OCI-LY7 (cell line): Measurements from ENCODE around the gene PPP1R36. TPM values are rescaled to one million over a fixed set of nuclear protein-coding genes. Genes with fewer than 3 reads are reported as not detected.

Experiments used
- BruUV-seq: library from RNA; stranded (reverse); fragments of 400-500 nt; replicated peaks from 2 replicates; lab custom pipeline; 2021; lab: Mats Ljungman, UMichigan
- CTCF ChIA-PET: fragments of 300-600 bp; sonication (Branson Sonifier 250); formaldehyde crosslinking; loops from one replicate; lab custom pipeline; 2022; ENCODE audit warnings: antibody characterized with exemption; ENCODE audit not compliant: unreplicated experiment; lab: Charles Lee
- POLR2A ChIA-PET: fragments of 300-600 bp; sonication (Branson Sonifier 250); formaldehyde crosslinking; loops from one replicate; lab custom pipeline; 2022; ENCODE audit warnings: antibody characterized with exemption; lab: Charles Lee
- DNase-seq: peaks from one replicate; pipeline ENCODE4 v3.0.0-alpha.2; 2015; ENCODE audit warnings: low spot score
- H2AFZ ChIP-seq: fragments of 200-600 bp; sonication (generic), shearing (Covaris generic); 2 replicates; pipeline ENCODE4 v1.6.1; 2014; ENCODE audit warnings: mild to moderate bottlenecking, antibody characterized with exemption, low read length, moderate library complexity
- H3K27ac ChIP-seq: fragments of 200-600 bp; sonication (generic); 2 replicates; pipeline ENCODE4 v1.5.1; 2014; ENCODE audit warnings: mixed run types, low read depth, mild to moderate bottlenecking, moderate library complexity, low read length, inconsistent platforms; ENCODE audit not compliant: poor library complexity, severe bottlenecking
- H3K36me3 ChIP-seq: fragments of 200-600 bp; sonication (generic); 2 replicates; pipeline ENCODE4 v1.6.1; 2014; ENCODE audit warnings: mild to moderate bottlenecking, antibody characterized with exemption, low read length, moderate library complexity, mixed read lengths; ENCODE audit not compliant: insufficient read depth
- H3K4me1 ChIP-seq: fragments of 200-600 bp; sonication (generic); 2 replicates; pipeline ENCODE4 v1.5.1; 2014; ENCODE audit warnings: mild to moderate bottlenecking, low read length; ENCODE audit not compliant: insufficient read depth, poor library complexity, severe bottlenecking
- H3K4me2 ChIP-seq: fragments of 200-600 bp; sonication (generic); 2 replicates; pipeline ENCODE4 v1.6.1; 2014; ENCODE audit warnings: mild to moderate bottlenecking, low read length
- H3K4me3 ChIP-seq: fragments of 200-600 bp; sonication (generic); 2 replicates; pipeline ENCODE4 v1.5.1; 2014; ENCODE audit warnings: mild to moderate bottlenecking, low read depth, low read length; ENCODE audit not compliant: poor library complexity, severe bottlenecking
- H3K79me2 ChIP-seq: fragments of 200-600 bp; sonication (generic); 2 replicates; pipeline ENCODE4 v1.6.1; 2016; ENCODE audit warnings: low read depth, mild to moderate bottlenecking, low read length, moderate library complexity, mixed read lengths; ENCODE audit not compliant: insufficient read depth
- H3K9me2 ChIP-seq: fragments of 200-600 bp; sonication (generic); 2 replicates; pipeline ENCODE4 v1.6.1; 2016; ENCODE audit warnings: mild to moderate bottlenecking, low read length, mixed read lengths; ENCODE audit not compliant: insufficient read depth
- H3K9me3 ChIP-seq: fragments of 200-600 bp; sonication (generic); 2 replicates; pipeline ENCODE4 v1.6.1; 2014; ENCODE audit warnings: mild to moderate bottlenecking, mixed run types, low read length, mixed read lengths
- H4K20me1 ChIP-seq: fragments of 200-600 bp; sonication (generic); 2 replicates; pipeline ENCODE4 v1.6.1; 2014; ENCODE audit warnings: mild to moderate bottlenecking, antibody characterized with exemption, low read length, moderate library complexity, mixed read lengths; ENCODE audit not compliant: insufficient read depth
- CTCF ChIP-seq: fragments of 200-600 bp; sonication (generic); conservative IDR thresholded peaks from 2 replicates; pipeline ENCODE4 v1.5.1; 2014; ENCODE audit warnings: mild to moderate bottlenecking, antibody characterized with exemption, low read length, moderate library complexity, mixed read lengths
- EZH2phosphoT487 ChIP-seq: fragments of 200-600 bp; sonication (generic); IDR thresholded peaks from 2 replicates; pipeline ENCODE4 v1.6.1; 2018; ENCODE audit warnings: low read depth, borderline replicate concordance, mild to moderate bottlenecking, mixed run types, antibody characterized with exemption, low read length, moderate library complexity, mixed read lengths
- intact Hi-C: fragments of 100-400 bp; cut with micrococcal nuclease; formaldehyde crosslinking; loops from one replicate; pipeline ENCODE4 v1.10.0; 2022; ENCODE audit not compliant: unreplicated experiment
- total RNA-seq, 2 experiments: library from RNA; depleted of rRNA in 1 of 2; stranded (reverse); fragments of >200 nt in 1 of 2; shearing (Covaris generic) in 1 of 2; gene quantifications; 2 replicates each; pipeline ENCODE4 v1.2.3, GENCODE V29; 2014 to 2022

PPP1R36 gene
- total RNA-seq, 2 experiments from 2014 or later = not detected

GRCh38 chr14:64525354-64525753 is 24.4 kb upstream of the PPP1R36 start:
- Histone ChIP-seq H3K9me2 (no peaks in the 10 kb centered on the region), H2AFZ (no peak overlapping the region), H3K9me3 (no peaks in the 10 kb centered on the region), H3K79me2 (no peaks in the 10 kb centered on the region; the same call in 1 of the 2 replicates), H3K27ac (no peak overlapping the region), H3K36me3 (peaks cover 44% of the 10 kb centered on the region), H3K4me3 (no peak overlapping the region), H4K20me1 (peaks cover 5% of the 10 kb centered on the region; the same call in 1 of the 2 replicates), H3K4me2 (no peak overlapping the region), H3K4me1 (no peaks in the 10 kb centered on the region)
- ChIA-PET POLR2A (interaction anchor here (0.6 kb wide), 1 partner anchor 22 kb away, joined by 6 read pairs; no protein-coding TSS in a partner anchor), CTCF (no interaction called here)
- intact Hi-C loops = no loop called here
- no TSS peak for BruUV-seq
- no peak for DNase-seq
- no peak for TF ChIP-seq CTCF
- no peak for TF ChIP-seq EZH2phosphoT487

DNA sequence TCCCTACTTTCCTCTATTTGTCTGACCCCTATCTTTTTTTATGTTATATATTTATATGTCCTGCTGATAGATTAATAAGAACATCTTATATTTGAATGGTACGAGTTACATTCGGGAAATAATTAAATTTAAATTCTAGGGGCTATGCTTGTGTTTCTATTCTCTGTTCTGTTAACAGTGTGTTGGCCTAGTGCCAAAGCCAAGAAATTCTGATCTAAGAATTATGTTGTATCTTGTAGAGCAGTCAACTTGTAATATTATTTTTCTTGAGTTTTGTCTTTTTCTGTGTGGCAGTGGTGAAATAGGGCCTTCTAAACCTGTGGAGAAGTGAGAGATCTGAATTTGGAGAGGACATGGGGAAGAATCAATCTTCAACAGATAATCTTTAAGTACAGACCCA is 18.2 kb upstream of the PPP1R36 start:
- ChIA-PET POLR2A (interaction anchor here (0.8 to 1.1 kb wide), 2 partner anchors 10 to 1577 kb away, joined by 3 to 4 read pairs; no protein-coding TSS in a partner anchor), CTCF (no interaction called here)
- Histone ChIP-seq H2AFZ (no peak overlapping the region), H4K20me1 (no peaks in the 10 kb centered on the region), H3K4me2 (no peak overlapping the region), H3K9me3 (no peaks in the 10 kb centered on the region), H3K27ac (no peak overlapping the region), H3K4me3 (no peak overlapping the region), H3K79me2 (no peaks in the 10 kb centered on the region), H3K36me3 (no peaks in the 10 kb centered on the region), H3K9me2 (no peaks in the 10 kb centered on the region), H3K4me1 (no peaks in the 10 kb centered on the region)
- DNase-seq = no peak
- TF ChIP-seq CTCF (no peak), EZH2phosphoT487 (no peak)
- intact Hi-C loops = no loop called here
- no TSS peak for BruUV-seq

- TF ChIP-seq CTCF (no peak), EZH2phosphoT487 (no peak)
- Histone ChIP-seq H3K4me3 (no peak overlapping the region), H3K27ac (no peak overlapping the region), H3K4me1 (peaks cover 3% of the 10 kb centered on the region), H3K9me3 (no peaks in the 10 kb centered on the region), H3K9me2 (no peaks in the 10 kb centered on the region), H3K4me2 (no peak overlapping the region), H2AFZ (no peak overlapping the region), H3K79me2 (no peaks in the 10 kb centered on the region), H4K20me1 (no peaks in the 10 kb centered on the region), H3K36me3 (no peaks in the 10 kb centered on the region)
- no peak for DNase-seq
- ChIA-PET POLR2A (interaction anchor here (0.6 kb wide), 1 partner anchor 41 kb away, joined by 7 read pairs; no protein-coding TSS in a partner anchor), CTCF (no interaction called here)
- intact Hi-C loops = no loop called here
- BruUV-seq = no TSS peak
These were observed 13.1 kb upstream of the PPP1R36 start for GRCh38 chr14:64536488-64537245.
